Stimulated activated naive CD8-positive, alpha-beta T cell treated with anti-CD3 and anti-CD28 coated beads, Interleukin-15, amount 100 ng/mL, for 72 hours (primary cell): Measurements from ENCODE around the gene YY1AP1.
"Not testable (repeated sequence)": the region's sequence is repeated elsewhere in the genome, so short reads cannot be mapped to it uniquely, and the experiment has no call there.

Experiments
- ATAC-seq: fragments of 150-1000 bp; cut with Tn5 transposase; 2 replicates; pipeline ENCODE4 v1.10.0; 2021; ENCODE audit warnings: mild to moderate bottlenecking, moderate library complexity
- DNase-seq, 2 donors: peaks; one replicate each; pipeline ENCODE4 v3.0.0; 2021 to 2022
- H3K27ac Mint-ChIP-seq, 2 donors: one replicate each; pipeline ENCODE4 v1.8.0; 2022; ENCODE audit warnings: mild to moderate bottlenecking in 2 of 2, mixed read lengths in 2 of 2, moderate library complexity in 2 of 2
- H3K27me3 Mint-ChIP-seq: one replicate; pipeline ENCODE4 v1.8.0; 2022; ENCODE audit warnings: mixed read lengths
- H3K4me1 Mint-ChIP-seq: one replicate; pipeline ENCODE4 v1.8.0; 2022; ENCODE audit warnings: mild to moderate bottlenecking, mixed read lengths
- H3K4me3 Mint-ChIP-seq, 2 donors: one replicate each; pipeline ENCODE4 v1.8.0; 2022; ENCODE audit warnings: mild to moderate bottlenecking in 2 of 2, mixed read lengths in 2 of 2, moderate library complexity in 1 of 2
- H3K9me3 Mint-ChIP-seq, 2 donors: one replicate each; pipeline ENCODE4 v1.8.0; 2022; ENCODE audit warnings: mixed read lengths in 2 of 2

The YY1AP1 gene

DNA sequence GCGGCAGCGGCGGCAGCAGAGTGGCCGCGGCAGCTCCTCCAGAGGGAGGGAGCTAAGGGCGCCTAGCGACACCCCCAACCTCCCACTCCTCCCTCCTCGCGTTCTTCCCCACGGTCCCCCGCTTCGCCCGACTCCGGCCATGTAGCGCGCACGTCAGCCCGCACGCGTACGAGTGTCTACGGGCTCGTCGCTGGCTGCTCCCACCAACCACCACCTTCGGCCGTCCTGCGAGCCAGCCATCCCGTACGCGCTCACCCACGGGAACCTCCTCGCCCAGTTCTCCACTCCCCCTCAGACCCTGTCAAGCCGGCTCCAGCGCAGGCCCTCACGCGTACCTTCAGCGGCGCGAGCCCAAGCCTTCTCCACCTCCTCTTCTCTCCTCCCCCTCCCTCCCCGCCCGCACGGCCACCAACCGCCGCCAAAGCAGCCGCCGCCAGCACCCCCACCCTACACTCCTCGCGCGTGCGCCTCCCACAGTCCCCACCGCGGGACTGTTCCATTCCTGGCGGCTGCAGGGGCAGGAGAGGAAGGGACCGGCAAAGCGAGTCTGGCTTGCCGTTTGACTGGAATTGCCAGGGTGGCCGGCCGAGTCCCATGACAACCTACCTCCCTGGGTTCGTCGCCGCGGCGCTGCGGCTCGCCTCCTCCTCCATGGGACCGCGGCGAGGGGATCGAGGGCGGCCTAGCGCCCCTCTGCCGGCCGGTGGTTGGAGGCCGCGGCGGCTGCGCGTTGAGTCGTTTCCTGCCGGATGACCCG is at the start of gene YY1AP1:
TSS of gene YY1AP1 (minus strand) at position 451 of the 757 bp plus-strand sequence. CDS start 8,338 bp downstream, outside the sequence.
- DNase-seq (peak; percentile 93 to 94), ATAC-seq (peak; percentile 94)
- H3K4me3 Mint-ChIP-seq, result peak within 1 kb of the TSS; percentile 95 to 99
- H3K27ac Mint-ChIP-seq, result peak within 1 kb of the TSS; percentile 98 to 100
- no peaks in the 10 kb centered on the region for H3K27me3 Mint-ChIP-seq
- no peaks in the 10 kb centered on the region for H3K9me3 Mint-ChIP-seq
- H3K4me1 Mint-ChIP-seq, result peaks cover 80% of the 10 kb centered on the region

DNA sequence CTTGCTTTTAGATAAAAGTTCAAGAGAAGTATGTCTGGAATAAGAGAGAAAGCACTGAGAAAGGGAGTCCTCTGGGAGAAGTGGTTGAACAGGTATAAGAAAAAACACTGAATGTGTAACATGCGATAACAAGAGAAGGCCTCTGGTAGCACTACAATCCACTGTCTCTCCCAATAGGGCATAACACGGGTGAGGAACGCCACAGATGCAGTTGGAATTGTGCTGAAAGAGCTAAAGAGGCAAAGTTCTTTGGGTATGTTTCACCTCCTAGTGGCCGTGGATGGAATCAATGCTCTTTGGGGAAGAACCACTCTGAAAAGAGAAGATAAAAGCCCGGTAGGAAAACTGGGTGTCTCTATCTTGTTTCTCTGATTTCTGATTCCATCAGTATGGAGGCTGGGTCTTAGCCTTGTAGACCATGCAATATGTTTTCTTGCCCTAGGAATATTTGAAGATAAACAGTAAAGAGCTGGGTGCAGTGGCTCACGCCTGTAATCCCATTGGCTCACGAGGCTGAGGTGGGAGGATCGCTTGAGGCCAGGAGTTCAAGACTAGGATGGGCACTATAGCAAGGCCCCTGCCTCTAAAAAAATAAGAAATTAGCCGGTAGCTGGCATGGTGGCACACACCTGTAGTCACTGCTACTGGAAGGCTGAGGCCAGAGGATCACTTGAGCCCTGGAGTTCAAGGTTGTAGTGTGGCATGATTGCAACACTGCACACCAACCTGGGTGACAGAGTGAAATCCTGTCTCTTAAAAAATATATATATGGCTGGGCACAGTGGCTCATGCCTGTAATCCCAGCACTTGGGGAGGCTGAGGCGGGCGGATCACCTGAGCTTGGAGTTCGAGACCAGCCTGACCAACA is 40.7 kb upstream of the YY1AP1 start:
- Mint-ChIP-seq H3K4me1 (no peaks in the 10 kb centered on the region), H3K9me3 (no peaks in the 10 kb centered on the region), H3K4me3 (no peak overlapping the region), H3K27me3 (no peaks in the 10 kb centered on the region), H3K27ac (peak overlapping the region in 1 of 2 donors; percentile 49)
- ATAC-seq (no peak), DNase-seq (no peak)

- ATAC-seq (no peak), DNase-seq (no peak)
- Mint-ChIP-seq H3K9me3 (no peaks in the 10 kb centered on the region), H3K27me3 (no peaks in the 10 kb centered on the region), H3K27ac (no peak overlapping the region), H3K4me3 (no peak overlapping the region), H3K4me1 (no peaks in the 10 kb centered on the region)
Observed at GRCh38 chr1:155725142-155725541, 36.6 kb upstream of the YY1AP1 start.

GRCh38 chr1:155719703-155720102 is 31.1 kb upstream of the YY1AP1 start:
- Mint-ChIP-seq H3K4me3 (no peak overlapping the region), H3K4me1 (no peaks in the 10 kb centered on the region), H3K9me3 (no peaks in the 10 kb centered on the region), H3K27ac (peak overlapping the region in 1 of 2 donors; percentile 42), H3K27me3 (no peaks in the 10 kb centered on the region)
- no peak for ATAC-seq
- DNase-seq, result no peak

- not testable (repeated sequence) for H3K4me1 Mint-ChIP-seq, H3K9me3 Mint-ChIP-seq, H3K27ac Mint-ChIP-seq
Observed at GRCh38 chr1:155718524-155719115, 30.0 kb upstream of the YY1AP1 start.

GRCh38 chr1:155717041-155717440 is 28.5 kb upstream of the YY1AP1 start:
- Mint-ChIP-seq H3K9me3 (no peaks in the 10 kb centered on the region), H3K4me3 (no peak overlapping the region), H3K4me1 (no peaks in the 10 kb centered on the region), H3K27ac (no peak overlapping the region), H3K27me3 (no peaks in the 10 kb centered on the region)
- ATAC-seq (no peak), DNase-seq (no peak)

More at GRCh38 chr1:155718524-155719115, 30.0 kb upstream of the YY1AP1 start:
- not testable (repeated sequence) for ATAC-seq, H3K4me3 Mint-ChIP-seq, DNase-seq, H3K27me3 Mint-ChIP-seq

GRCh38 chr1:155715777-155716176 is 27.2 kb upstream of the YY1AP1 start:
- H3K9me3 Mint-ChIP-seq, result no peaks in the 10 kb centered on the region
- DNase-seq, result no peak
- H3K4me1 Mint-ChIP-seq, result no peaks in the 10 kb centered on the region
- ATAC-seq, result no peak
- H3K27ac Mint-ChIP-seq, result no peak overlapping the region
- H3K27me3 Mint-ChIP-seq, result no peaks in the 10 kb centered on the region
- no peak overlapping the region for H3K4me3 Mint-ChIP-seq

DNA sequence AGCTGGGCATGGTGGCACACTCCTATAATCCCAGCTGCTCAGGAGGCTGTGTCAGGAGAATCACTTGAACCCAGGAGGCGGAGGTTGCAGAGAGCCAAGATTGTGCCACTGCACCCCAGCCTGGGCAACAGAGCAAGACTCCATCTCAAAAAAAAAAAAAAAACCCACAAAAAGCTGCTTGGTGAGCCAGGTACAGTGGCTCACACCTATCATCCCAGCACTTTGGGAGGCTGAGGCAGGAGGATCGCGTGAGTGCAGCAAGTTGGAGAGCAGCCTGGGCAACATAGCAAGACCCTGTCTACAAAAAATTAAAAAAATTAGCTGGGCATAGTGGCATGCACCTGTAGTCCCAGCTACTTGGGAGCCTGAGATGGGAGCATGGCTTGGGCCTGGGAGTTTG is 26.5 kb upstream of the YY1AP1 start:
- H3K27me3 Mint-ChIP-seq, DNase-seq, H3K9me3 Mint-ChIP-seq, H3K27ac Mint-ChIP-seq, ATAC-seq, H3K4me1 Mint-ChIP-seq, H3K4me3 Mint-ChIP-seq: not testable (repeated sequence)

- Mint-ChIP-seq H3K27ac (no peak overlapping the region), H3K4me3 (no peak overlapping the region), H3K27me3 (no peaks in the 10 kb centered on the region), H3K9me3 (no peaks in the 10 kb centered on the region), H3K4me1 (peaks cover 1% of the 10 kb centered on the region)
- DNase-seq (no peak), ATAC-seq (no peak)
Observed at GRCh38 chr1:155713075-155713474, 24.5 kb upstream of the YY1AP1 start.

GRCh38 chr1:155712636-155713035 is 24.1 kb upstream of the YY1AP1 start:
- H3K27ac Mint-ChIP-seq, H3K4me3 Mint-ChIP-seq, H3K4me1 Mint-ChIP-seq, DNase-seq, H3K27me3 Mint-ChIP-seq, ATAC-seq, H3K9me3 Mint-ChIP-seq: not testable (repeated sequence)

- not testable (repeated sequence) for H3K9me3 Mint-ChIP-seq, H3K27me3 Mint-ChIP-seq, DNase-seq, H3K4me3 Mint-ChIP-seq, H3K4me1 Mint-ChIP-seq, H3K27ac Mint-ChIP-seq, ATAC-seq
Observed at GRCh38 chr1:155711457-155711856, 22.9 kb upstream of the YY1AP1 start.

DNA sequence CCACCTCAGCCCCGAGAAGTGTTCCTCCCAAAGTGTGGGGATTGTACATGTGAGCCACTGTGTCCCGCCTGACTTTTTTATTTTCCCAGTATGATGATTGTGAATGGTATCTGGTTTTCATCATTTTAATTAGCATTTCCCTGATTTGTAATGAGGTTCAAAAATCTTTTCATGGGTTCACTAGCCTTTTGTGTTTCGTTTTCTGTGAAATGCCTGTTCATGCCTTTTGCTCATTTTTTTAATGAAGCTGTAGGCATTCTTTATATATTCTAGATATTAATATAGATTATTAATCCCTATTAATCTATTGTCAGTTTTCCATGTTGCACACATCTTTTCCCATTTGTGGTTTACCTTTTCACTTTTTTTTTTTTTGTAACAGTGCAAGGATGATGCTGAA is 20.8 kb upstream of the YY1AP1 start:
- Mint-ChIP-seq H3K27me3 (no peaks in the 10 kb centered on the region), H3K4me3 (no peak overlapping the region), H3K4me1 (peaks cover 16% of the 10 kb centered on the region), H3K27ac (peak overlapping the region in 1 of 2 donors; percentile 72), H3K9me3 (no peaks in the 10 kb centered on the region)
- DNase-seq (no peak), ATAC-seq (no peak)

DNA sequence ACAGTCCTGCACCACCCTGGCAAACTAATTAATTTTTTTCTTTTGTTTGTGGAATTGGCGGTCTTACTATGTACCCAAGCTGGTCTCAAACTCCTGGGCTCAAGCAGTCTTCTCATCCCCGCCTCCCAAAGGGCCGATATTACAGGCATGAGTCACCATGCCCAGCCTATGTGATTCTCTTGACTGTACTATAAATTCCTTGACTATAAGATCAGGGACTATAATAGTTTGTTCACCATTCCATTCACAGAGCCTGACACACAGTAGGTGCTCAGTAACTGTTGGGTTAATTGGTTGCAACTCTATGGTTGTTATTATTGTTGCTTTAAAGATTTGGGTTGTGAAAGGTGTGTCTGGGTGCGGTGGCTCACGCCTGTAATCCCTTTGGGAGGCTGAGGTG is 17.6 kb upstream of the YY1AP1 start:
- H3K27ac Mint-ChIP-seq, result no peak overlapping the region
- ATAC-seq, result no peak
- no peak for DNase-seq

DNA sequence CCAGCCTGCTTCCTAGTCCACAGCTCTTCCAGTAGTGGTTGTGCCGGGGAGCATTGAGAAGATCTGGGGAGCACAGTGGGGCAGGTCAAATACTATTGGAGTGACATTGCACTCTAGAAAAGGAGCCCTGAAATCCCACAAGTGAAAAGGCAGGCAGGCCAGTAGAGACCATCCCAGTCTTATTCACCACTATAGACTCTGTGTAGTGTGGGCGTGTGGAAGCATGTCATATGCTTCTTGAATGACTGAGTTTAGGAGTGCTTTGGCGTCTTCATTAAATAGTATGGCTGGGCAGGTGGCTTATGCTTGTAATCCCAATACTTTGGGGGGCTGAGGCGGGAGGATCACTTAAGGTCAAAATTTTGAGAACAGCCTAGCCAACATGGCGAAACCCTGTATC is 15.8 kb upstream of the YY1AP1 start:
- H3K4me1 Mint-ChIP-seq, result peaks cover 36% of the 10 kb centered on the region
- not testable (repeated sequence) for ATAC-seq, H3K27me3 Mint-ChIP-seq, H3K4me3 Mint-ChIP-seq, H3K9me3 Mint-ChIP-seq, DNase-seq
- H3K27ac Mint-ChIP-seq, result peak overlapping the region in 1 of 2 donors; percentile 66

More for the DNA sequence above, 17.6 kb upstream of the YY1AP1 start:
- H3K4me3 Mint-ChIP-seq, result no peak overlapping the region
- H3K9me3 Mint-ChIP-seq, result no peaks in the 10 kb centered on the region
- no peaks in the 10 kb centered on the region for H3K27me3 Mint-ChIP-seq
- H3K4me1 Mint-ChIP-seq, result peaks cover 30% of the 10 kb centered on the region

GRCh38 chr1:155703216-155703615 is 14.6 kb upstream of the YY1AP1 start:
- ATAC-seq, result no peak
- no peak overlapping the region for H3K4me3 Mint-ChIP-seq
- DNase-seq, result no peak
- peaks cover 44% of the 10 kb centered on the region for H3K4me1 Mint-ChIP-seq
- H3K27ac Mint-ChIP-seq, result peak overlapping the region; percentile 19 to 57
- H3K9me3 Mint-ChIP-seq, result no peaks in the 10 kb centered on the region
- no peaks in the 10 kb centered on the region for H3K27me3 Mint-ChIP-seq

DNA sequence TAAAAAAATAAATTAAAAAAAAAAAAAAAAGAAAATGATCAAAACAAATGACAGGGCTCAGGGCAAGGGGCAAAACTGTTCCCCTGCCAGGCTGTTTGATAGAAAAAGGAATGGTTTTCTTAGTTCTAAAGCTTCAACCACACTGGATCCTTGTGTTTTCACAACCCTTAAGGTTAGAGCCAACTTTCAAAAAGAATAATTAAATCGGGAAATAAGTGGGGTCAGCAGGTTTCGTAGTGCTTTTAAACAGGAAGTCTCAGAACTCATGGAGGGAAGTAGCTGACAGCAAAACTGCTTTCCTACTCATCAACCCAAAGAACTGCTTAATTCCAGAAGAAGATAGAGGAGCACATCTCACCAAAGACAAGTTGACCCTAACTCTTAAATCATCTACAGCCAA is 13.1 kb upstream of the YY1AP1 start:
- peaks cover 42% of the 10 kb centered on the region for H3K4me1 Mint-ChIP-seq
- not testable (repeated sequence) for H3K4me3 Mint-ChIP-seq, ATAC-seq

More for the DNA sequence above, 13.1 kb upstream of the YY1AP1 start:
- H3K9me3 Mint-ChIP-seq, H3K27ac Mint-ChIP-seq, DNase-seq, H3K27me3 Mint-ChIP-seq: not testable (repeated sequence)
